Muscle of arm (tissue), 14 donors: Measurements from ENCODE around the gene RXFP3. TPM values are rescaled to one million over a fixed set of nuclear protein-coding genes. Genes with fewer than 3 reads are reported as not detected.
"Not testable (repeated sequence)": the region's sequence is repeated elsewhere in the genome, so short reads cannot be mapped to it uniquely, and the experiment has no call there.

Experiments used
- DNase-seq: peaks from one replicate; pipeline ENCODE4 v3.0.0-alpha.2; 2013
- long read RNA-seq, 11 donors: transcript quantifications; one replicate each; lab custom pipeline, GENCODE V29; 2026
- polyA plus RNA-seq, 12 donors: library from polyadenylated mRNA; unstranded; fragments of 120-200 nt; gene quantifications; one replicate each; pipeline ENCODE4 v1.2.1, GENCODE V29; 2013; ENCODE audit not compliant: insufficient read length in 12 of 12

RXFP3 gene, protein sequence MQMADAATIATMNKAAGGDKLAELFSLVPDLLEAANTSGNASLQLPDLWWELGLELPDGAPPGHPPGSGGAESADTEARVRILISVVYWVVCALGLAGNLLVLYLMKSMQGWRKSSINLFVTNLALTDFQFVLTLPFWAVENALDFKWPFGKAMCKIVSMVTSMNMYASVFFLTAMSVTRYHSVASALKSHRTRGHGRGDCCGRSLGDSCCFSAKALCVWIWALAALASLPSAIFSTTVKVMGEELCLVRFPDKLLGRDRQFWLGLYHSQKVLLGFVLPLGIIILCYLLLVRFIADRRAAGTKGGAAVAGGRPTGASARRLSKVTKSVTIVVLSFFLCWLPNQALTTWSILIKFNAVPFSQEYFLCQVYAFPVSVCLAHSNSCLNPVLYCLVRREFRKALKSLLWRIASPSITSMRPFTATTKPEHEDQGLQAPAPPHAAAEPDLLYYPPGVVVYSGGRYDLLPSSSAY
- not detected for polyA plus RNA-seq
- long read RNA-seq, donor 1, result 0 reads
- long read RNA-seq, donor 2, result 0 reads
- long read RNA-seq, donor 3, partial matches to known transcripts, result 0 of 1 reads
- long read RNA-seq, donor 3, other reads (novel, unspliced or antisense), result 0 of 1 reads
- long read RNA-seq, donor 4, result 0 reads
- long read RNA-seq, donor 5, result 0 reads
- long read RNA-seq, donor 6, result 0 reads
- long read RNA-seq, donor 7, result 0 reads
- long read RNA-seq, donor 8, partial matches to known transcripts, result 0 of 1 reads
- long read RNA-seq, donor 8, other reads (novel, unspliced or antisense), result 0 of 1 reads
- long read RNA-seq, donor 9, result 0 reads
- long read RNA-seq, donor 10, result 0 reads
- long read RNA-seq, donor 11, result 0 reads

DNA sequence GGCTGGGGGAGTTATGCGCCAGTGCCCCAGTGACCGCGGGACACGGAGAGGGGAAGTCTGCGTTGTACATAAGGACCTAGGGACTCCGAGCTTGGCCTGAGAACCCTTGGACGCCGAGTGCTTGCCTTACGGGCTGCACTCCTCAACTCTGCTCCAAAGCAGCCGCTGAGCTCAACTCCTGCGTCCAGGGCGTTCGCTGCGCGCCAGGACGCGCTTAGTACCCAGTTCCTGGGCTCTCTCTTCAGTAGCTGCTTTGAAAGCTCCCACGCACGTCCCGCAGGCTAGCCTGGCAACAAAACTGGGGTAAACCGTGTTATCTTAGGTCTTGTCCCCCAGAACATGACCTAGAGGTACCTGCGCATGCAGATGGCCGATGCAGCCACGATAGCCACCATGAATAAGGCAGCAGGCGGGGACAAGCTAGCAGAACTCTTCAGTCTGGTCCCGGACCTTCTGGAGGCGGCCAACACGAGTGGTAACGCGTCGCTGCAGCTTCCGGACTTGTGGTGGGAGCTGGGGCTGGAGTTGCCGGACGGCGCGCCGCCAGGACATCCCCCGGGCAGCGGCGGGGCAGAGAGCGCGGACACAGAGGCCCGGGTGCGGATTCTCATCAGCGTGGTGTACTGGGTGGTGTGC, at the start of gene RXFP3:
Gene RXFP3 (plus strand): TSS at position 6 of the 636 bp plus-strand sequence. CDS start 355 bp downstream, at position 361.
- peak; percentile 23 for DNase-seq

DNA sequence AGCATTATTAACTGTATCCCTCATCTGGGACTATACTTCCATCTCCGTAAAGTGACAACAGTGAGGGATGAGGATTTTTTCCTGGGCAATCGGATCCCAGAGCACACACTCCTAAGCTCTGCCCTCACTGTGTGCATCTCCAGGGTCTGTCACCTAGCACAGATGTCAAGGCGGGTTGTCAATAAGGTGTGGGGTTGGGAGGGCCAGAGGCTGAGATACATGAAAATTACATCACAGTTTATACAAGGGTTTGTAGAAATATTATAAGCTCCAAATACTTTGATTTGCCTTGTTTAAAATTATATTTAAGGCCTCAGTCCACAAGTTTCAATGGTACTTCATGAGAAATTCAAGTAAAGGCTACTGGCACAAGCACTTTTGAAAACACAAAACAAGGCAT, 48.9 kb upstream of the RXFP3 start:
- no peak for DNase-seq

DNA sequence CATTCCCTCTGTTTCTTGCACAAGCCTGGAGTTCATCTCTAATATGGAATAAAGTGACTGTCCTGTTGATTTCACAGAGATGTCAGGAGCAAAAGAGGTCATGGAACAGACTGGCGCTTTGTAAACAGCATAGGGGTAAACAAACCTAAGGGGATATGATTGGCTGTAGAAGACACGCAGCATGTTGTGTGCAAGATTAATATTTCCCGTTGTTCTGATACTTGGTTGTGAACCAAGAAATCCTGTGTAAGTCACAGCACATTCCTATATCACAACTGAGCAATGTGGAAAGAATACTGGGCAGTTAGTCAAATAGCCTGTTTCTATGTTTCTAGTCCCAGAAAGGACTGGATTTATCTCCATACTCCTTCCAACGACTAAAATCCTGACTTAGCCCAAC, 47.6 kb upstream of the RXFP3 start:
- DNase-seq, result peak; percentile 62

DNA sequence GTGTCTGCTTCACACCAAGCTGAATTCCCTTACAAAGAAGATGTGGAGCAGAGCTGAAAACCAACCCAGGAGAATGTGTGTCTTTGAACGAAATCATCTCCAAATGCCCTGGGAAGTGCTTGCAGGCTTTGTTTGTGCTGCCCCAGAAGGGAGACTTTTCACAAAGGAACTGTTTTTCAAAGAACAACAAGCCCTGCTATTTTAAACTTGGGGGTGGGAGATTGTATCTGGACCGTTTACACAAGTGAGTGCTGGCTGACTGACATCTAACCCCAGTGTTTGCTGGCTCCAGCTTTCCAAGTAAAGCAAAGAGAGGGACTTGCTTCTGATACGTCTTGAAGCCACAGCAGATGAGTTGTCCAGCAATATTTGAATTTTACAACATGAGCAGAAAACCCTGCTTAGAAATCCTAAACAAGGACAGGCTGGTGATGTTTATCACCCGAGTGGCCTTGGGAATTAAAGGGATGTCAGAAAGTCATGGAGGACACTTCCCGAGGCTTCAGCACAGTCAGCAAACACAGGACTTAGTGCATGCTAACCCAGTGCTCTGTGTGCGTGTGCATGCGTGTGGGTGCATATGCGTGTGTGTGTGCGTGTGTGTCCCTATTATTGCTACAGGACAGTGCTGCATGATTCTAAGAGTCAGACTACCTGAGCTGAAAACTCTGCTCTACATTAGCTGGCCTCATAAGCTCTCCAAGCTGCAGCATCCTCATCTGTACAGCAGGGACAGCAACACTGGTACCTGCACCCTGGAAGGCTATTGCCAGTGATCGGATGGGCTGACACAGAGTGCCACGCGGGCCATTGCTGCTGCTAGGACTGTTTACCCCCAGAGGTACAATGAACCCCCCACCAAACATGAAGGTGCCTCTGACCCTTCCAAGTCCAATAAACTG, 45.8 kb upstream of the RXFP3 start:
- DNase-seq, result peak; percentile 56

GRCh38 chr5:33891446-33891787, 44.8 kb upstream of the RXFP3 start:
- DNase-seq, result no peak

DNA sequence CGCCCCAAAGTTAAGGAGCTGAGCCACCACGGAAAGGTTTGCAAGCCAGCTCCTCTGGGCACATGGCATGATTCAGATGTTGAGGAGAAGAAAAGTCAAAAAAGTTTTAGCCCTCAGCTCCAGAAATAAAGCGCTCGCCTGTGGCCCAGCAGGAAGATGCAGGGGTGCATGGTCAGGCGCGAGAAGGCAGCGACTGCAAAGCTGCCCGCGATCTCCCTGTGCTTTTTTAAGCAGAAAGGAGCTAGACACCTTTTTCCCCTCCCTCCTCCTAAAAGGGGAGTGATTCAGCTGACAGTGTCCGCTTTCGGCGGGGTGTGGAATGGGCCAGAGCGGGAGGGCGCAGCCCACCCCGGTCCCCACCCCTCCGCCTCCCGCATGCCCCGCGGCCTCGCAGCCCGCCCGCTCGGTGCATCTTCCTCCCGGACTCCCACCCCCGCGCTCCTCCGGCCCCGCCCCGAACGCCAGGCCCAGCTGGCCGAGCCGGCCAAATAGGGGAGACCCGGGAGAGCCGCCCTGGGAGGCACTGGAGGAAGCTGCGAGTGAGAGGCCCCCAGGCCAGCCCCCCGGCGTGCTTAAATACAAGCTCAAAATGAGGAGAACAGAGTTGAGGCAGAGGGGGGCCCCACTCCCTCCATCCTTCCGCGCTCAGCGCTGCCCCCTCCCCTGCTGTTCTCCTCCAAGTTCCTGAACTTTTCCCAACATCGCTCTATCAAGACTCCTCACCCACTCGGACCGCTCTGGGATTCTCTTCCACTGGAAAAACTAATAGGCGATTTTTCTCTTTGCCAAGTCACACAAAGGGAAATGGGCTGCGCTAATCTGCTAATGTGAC, 44.2 kb upstream of the RXFP3 start, which contains the start of gene ADAMTS12:
Gene ADAMTS12 (minus strand): TSS at position 203 of the 832 bp plus-strand sequence. CDS start 134 bp downstream, at position 69.
- DNase-seq, result peak; percentile 78

DNA sequence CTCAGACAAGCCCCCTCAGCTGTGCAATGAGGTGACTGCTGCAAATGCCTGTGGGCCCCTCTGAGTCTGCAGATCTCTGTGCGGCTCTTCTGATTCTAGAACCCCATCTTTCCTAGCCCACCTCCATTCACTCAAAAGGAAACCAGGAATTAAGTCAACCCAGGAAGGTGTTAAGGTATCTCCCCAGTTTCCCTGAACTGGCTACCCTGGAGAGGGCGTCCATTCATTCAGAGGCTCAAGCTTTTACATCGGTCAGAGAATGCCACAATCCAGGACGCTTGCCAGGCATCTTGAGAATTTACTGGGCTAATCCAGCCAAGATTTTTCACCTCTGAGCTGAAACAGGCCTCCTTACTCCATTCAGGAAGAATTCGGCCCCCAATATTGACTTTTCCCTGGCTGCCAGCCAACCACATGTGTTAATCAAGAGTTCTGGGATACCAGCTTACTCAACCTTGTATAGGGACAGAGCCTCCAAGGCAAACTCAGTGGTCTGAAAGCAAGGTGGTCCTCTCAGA, 43.5 kb upstream of the RXFP3 start:
- no peak for DNase-seq

GRCh38 chr5:33894566-33894965, 41.6 kb upstream of the RXFP3 start:
- no peak for DNase-seq

DNA sequence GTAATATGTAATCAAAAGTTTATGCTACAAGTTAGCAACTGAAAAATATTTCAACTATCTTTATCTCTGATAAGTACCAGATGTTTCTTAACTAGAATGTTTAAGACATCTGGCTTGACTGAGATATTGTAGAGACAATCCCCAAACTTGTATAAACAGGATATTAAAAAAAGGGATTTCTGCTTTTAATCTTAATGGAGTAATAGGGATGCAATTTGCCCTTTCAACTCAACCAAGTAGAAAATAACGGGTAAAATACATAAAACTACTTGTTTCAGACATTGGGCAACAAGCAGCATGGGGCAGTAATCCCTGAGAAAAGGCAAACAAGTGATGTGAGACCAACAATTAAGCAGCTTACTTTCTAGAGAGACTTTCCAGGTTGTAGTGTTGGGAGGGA, 35.0 kb upstream of the RXFP3 start:
- no peak for DNase-seq

- no peak for DNase-seq
These were observed 33.1 kb upstream of the RXFP3 start for GRCh38 chr5:33903118-33903517.

GRCh38 chr5:33905381-33905780, 30.8 kb upstream of the RXFP3 start:
- no peak for DNase-seq

- DNase-seq, result not testable (repeated sequence)
These were observed 29.9 kb upstream of the RXFP3 start for GRCh38 chr5:33906248-33906647.

DNA sequence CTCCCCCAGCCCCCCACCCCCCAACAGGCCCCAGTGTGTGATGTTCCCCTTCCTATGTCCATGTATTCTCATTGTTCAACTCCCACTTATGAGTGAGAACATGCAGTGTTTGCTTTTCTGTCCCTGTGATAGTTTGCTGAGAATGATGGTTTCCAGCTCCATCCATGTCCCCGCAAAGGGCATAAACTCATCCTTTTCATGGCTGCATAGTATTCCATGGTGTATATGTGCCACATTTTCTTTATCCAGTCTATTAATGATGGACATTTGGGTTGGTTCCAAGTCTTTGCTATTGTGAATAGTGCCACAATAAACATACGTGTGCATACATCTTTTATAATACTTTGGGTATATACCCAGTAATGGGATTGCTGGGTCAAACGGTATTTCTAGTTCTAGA, 21.3 kb upstream of the RXFP3 start:
- DNase-seq, result not testable (repeated sequence)

DNA sequence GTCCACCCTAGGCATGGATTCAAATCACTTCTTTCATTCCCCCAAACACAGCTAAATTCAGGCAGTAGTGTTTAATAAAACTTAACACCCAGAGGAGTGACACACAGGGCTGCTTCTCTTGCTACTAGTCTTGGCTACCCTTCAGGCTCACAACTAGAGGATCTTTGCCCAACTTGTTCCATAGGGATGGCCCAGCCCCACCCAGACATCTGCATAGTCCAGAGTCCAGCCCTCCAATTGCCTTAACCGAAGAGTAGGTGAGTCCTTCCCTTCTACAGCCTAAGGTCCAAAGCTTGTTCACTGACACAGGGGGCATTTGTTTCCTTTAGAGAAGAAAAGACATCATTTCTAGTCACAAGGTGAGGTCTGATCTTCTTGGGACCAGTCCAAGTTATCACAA, 15.2 kb upstream of the RXFP3 start:
- DNase-seq, result no peak

- DNase-seq, result no peak
These were observed 10.9 kb upstream of the RXFP3 start for GRCh38 chr5:33925278-33925677.

DNA sequence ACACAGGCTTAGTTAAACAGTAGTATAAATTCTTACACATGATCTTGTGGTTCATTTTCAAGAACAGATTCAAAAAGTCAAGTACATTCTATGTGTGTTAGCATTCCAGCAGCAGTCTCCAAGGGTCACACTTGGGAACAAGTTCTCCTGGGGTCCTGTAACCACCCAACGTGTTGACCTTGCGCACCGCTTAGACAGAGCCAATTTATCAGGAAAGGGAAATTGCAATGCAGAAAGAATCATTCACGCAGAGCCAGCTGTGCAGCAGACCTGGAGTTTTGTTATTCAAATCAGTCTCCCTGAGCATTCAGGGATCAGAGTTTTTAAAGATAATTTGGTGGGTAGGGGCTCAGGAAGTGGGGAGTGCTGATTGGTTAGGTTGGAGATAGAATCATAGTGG, 8.5 kb upstream of the RXFP3 start:
- no peak for DNase-seq

GRCh38 chr5:33928283-33928682, 7.9 kb upstream of the RXFP3 start:
- no peak for DNase-seq

GRCh38 chr5:33929925-33930690, 6.1 kb upstream of the RXFP3 start:
- DNase-seq, result no peak

GRCh38 chr5:33931136-33931535, 5.0 kb upstream of the RXFP3 start:
- no peak for DNase-seq
